ENCODE measurements around the gene RPS27L. TPM values are rescaled to one million over a fixed set of nuclear protein-coding genes. Genes with fewer than 3 reads are reported as not detected.

The RPS27L gene
- polyA plus RNA-seq, 2 of the 4 experiments (the other 2 are of a cell fraction) = 609 to 748 TPM

GRCh38 chr15:63118854-63119253, 38.4 kb downstream of the RPS27L start (continued):
- TF ChIP-seq HOXB13 (CRISPR knock-in tag; IDR thresholded peaks at IDR 0.05; ENCODE audit: low read depth) (no peak), MYC (IDR thresholded peaks at IDR 0.05; ENCODE audit: borderline replicate concordance, low read length) (no peak), CBX2 (IDR thresholded peaks at IDR 0.05; ENCODE audit: borderline replicate concordance, low read depth) (no peak), TP53 (CRISPR knock-in tag; IDR thresholded peaks at IDR 0.05) (no peak), EHF (CRISPR knock-in tag; IDR thresholded peaks at IDR 0.05) (no peak)

GRCh38 chr15:63114465-63114864, 42.8 kb downstream of the RPS27L start:
- TF ChIP-seq ZC3H11A (IDR thresholded peaks at IDR 0.05) = no peak
- TF ChIP-seq CBX2 (IDR thresholded peaks at IDR 0.05; ENCODE audit: borderline replicate concordance, low read depth) = no peak
- no peak for TF ChIP-seq TP53 (CRISPR knock-in tag; IDR thresholded peaks at IDR 0.05)

GRCh38 chr15:63112871-63113270, 44.4 kb downstream of the RPS27L start:
- FAIRE-seq (no peak), DNase-seq (ENCODE audit: low read depth in 1 of 2, low spot score in 1 of 2) (no peak), ATAC-seq (no peak)
- Histone ChIP-seq H3K4me3 (no peak overlapping the region), H3K4me1 (peaks cover 33% of the 10 kb centered on the region), H3K9me3 (peaks cover 14% of the 10 kb centered on the region), H3K27ac (peak overlapping the region; percentile 84 to 92; a peak in 5 of 6 replicates), H3K4me2 (no peak overlapping the region)
- ChIA-PET CTCF (no interaction called here), POLR2A (no interaction called here)
- 90% methylated on average over 3 of the region's 3 CpGs for WGBS (ENCODE audit: missing lambda C conversion rate)
- TF ChIP-seq HOXB13 (CRISPR knock-in tag; IDR thresholded peaks at IDR 0.05; ENCODE audit: low read depth) = no peak
- peak; percentile 3 for TF ChIP-seq MAFK (IDR thresholded peaks at IDR 0.05; ENCODE audit: partially characterized antibody)

More at GRCh38 chr15:63114465-63114864, 42.8 kb downstream of the RPS27L start:
- DNase-seq (ENCODE audit: low read depth in 1 of 2, low spot score in 1 of 2) (no peak), FAIRE-seq (no peak), ATAC-seq (no peak)
- peak overlapping the region; percentile 84 to 92; a peak in 4 of 6 replicates for H3K27ac ChIP-seq
- peaks cover 18% of the 10 kb centered on the region for H3K9me3 ChIP-seq
- ChIA-PET POLR2A (no interaction called here), CTCF (interaction anchor here (0.6 to 1.6 kb wide), 4 partner anchors 20 to 1697 kb away, joined by 3 to 4 read pairs (median 4); no protein-coding TSS in a partner anchor)
- WGBS (ENCODE audit: missing lambda C conversion rate) = 88% methylated on average over 2 of the region's 2 CpGs
- H3K4me3 ChIP-seq = no peak overlapping the region
- H3K4me2 ChIP-seq = no peak overlapping the region
- peaks cover 24% of the 10 kb centered on the region; the same call in 2 of the 3 replicates for H3K4me1 ChIP-seq

- no peak overlapping the region for H3K4me2 ChIP-seq
- DNase-seq (ENCODE audit: low read depth in 1 of 2, low spot score in 1 of 2) (no peak), FAIRE-seq (no peak), ATAC-seq (no peak)
- H3K27ac ChIP-seq = peak overlapping the region; percentile 84 to 92
- peaks cover 14% of the 10 kb centered on the region for H3K9me3 ChIP-seq
- H3K4me1 ChIP-seq = peaks cover 44% of the 10 kb centered on the region
- TF ChIP-seq HDAC2 (IDR thresholded peaks at IDR 0.05) = no peak
- no peak for TF ChIP-seq POLR2AphosphoS2 (conservative IDR thresholded peaks at IDR 0.05; ENCODE audit: low read length)
- TF ChIP-seq RARB (CRISPR knock-in tag; IDR thresholded peaks at IDR 0.05) = no peak
- no peak for TF ChIP-seq ESRRA (IDR thresholded peaks at IDR 0.05; ENCODE audit: borderline replicate concordance, low read length)
- POLR2A ChIA-PET = no interaction called here
- CTCF ChIA-PET = interaction anchor here (0.8 to 5.0 kb wide), 8 partner anchors 11 to 63 kb away, joined by 3 to 38 read pairs (median 3); no protein-coding TSS in a partner anchor
- no peak overlapping the region for H3K4me3 ChIP-seq
Measured at GRCh38 chr15:63111481-63111880, 45.8 kb downstream of the RPS27L start.

- H3K4me3 ChIP-seq = no peak overlapping the region
- DNase-seq (ENCODE audit: low read depth in 1 of 2, low spot score in 1 of 2) (no peak), FAIRE-seq (no peak), ATAC-seq (no peak)
- H3K27ac ChIP-seq = peak overlapping the region; percentile 84 to 92
- H3K4me2 ChIP-seq = no peak overlapping the region
- TF ChIP-seq MAX (IDR thresholded peaks at IDR 0.05) (0 out of 2 replicates have a peak, but pooled peaks have one; percentile 10), TFCP2L1 (CRISPR knock-in tag; IDR thresholded peaks at IDR 0.05) (no peak)
- ChIA-PET CTCF (interaction anchor here (0.8 to 5.0 kb wide), 12 partner anchors 11 to 161 kb away, joined by 3 to 38 read pairs (median 3); no protein-coding TSS in a partner anchor), POLR2A (no interaction called here)
- 94% methylated on average over 3 of the region's 3 CpGs for WGBS (ENCODE audit: missing lambda C conversion rate)
- peaks cover 23% of the 10 kb centered on the region for H3K9me3 ChIP-seq
- peaks cover 44% of the 10 kb centered on the region for H3K4me1 ChIP-seq
Measured at GRCh38 chr15:63110428-63111026, 46.8 kb downstream of the RPS27L start.

GRCh38 chr15:63109920-63110319, 47.4 kb downstream of the RPS27L start:
- no peak for FAIRE-seq
- Histone ChIP-seq H3K4me1 (peaks cover 39% of the 10 kb centered on the region), H3K9me3 (peaks cover 24% of the 10 kb centered on the region), H3K4me3 (no peak overlapping the region), H3K4me2 (no peak overlapping the region), H3K27ac (peak overlapping the region; percentile 84 to 92)
- no peak for ATAC-seq
- ChIA-PET CTCF (interaction anchor here (0.7 to 5.0 kb wide), 7 partner anchors 16 to 129 kb away, joined by 3 to 38 read pairs (median 3); no protein-coding TSS in a partner anchor), POLR2A (no interaction called here)
- WGBS (ENCODE audit: missing lambda C conversion rate) = 88% methylated on average over 2 of the region's 2 CpGs
- no peak for DNase-seq (ENCODE audit: low read depth in 1 of 2, low spot score in 1 of 2)
- TF ChIP-seq SREBF2 (IDR thresholded peaks at IDR 0.05) = no peak
- TF ChIP-seq E2F6 (IDR thresholded peaks at IDR 0.05; ENCODE audit: borderline replicate concordance, low read depth) = no peak
- no peak for TF ChIP-seq HEYL (CRISPR knock-in tag; IDR thresholded peaks at IDR 0.05)
- no peak for TF ChIP-seq ZSCAN20 (CRISPR knock-in tag; IDR thresholded peaks at IDR 0.05)
- TF ChIP-seq RCOR1 (IDR thresholded peaks at IDR 0.05; ENCODE audit: low read depth, low read length) = no peak
- TF ChIP-seq MAFK (IDR thresholded peaks at IDR 0.05; ENCODE audit: partially characterized antibody) = no peak
- no peak for TF ChIP-seq RAD21 (conservative IDR thresholded peaks at IDR 0.05 in 1 of 2, IDR thresholded peaks at IDR 0.05 in 1 of 2)
- TF ChIP-seq BCL3 (IDR thresholded peaks at IDR 0.05) = no peak
- TF ChIP-seq GATA3 (IDR thresholded peaks at IDR 0.05; ENCODE audit: borderline replicate concordance) = no peak
- TF ChIP-seq USF2 (IDR thresholded peaks at IDR 0.05) = no peak
